ENCODE results near the gene MRPS33. TPM values are rescaled to one million over a fixed set of nuclear protein-coding genes. Genes with fewer than 3 reads are reported as not detected.
A peak's percentile ranks its signal among the peaks of the same experiment; 100 is the strongest.

The MRPS33 gene
- total and polyA plus RNA-seq, 2 of the 13 experiments (the other 11 are each of a cell fraction or from before 2014, with no cell fraction given): 50.9 to 91.0 TPM

DNA sequence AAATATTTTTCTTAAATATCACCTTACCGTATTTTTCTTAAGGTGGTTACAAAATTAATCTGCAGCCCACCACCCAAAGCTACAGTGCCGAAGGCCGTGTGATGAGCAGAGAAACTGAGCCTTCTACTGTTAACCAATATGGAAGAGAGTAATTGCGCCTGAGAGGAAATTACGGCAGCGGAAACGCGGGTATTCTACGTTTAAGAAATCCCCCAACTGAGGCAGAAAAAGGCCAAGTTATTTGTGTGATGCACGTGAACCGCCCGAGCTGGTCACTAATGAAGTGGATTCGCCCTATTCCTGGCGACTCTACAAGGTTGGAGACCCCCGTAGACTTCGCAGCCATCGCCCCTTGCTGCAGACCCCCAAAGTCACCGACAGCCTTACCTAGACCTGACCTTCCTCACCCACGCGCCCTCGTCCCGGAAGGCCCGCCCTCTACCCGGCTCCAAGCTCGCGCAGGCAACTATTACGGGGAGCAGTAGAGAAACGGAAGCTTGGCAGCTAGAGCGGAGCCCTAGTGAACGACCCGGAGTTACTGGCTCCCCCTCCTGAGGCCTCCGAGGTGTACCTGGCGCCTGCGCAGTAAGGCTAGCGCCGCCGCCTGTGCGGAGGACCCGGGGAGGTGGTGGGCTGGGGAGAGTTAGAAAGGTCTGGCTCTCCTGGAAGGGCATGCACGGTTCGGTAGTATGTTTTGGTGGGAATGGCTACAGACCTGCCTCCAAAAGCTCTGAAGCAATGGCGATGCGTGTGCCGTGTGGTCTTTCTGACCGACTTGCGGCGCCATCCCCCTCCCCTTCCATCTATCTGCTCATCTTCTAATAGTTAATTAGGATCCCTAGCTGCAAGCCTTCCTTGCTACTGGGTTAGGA lies at the start of gene MRPS33 (continued):
- TF ChIP-seq ZNF318 (CRISPR knock-in tag; IDR thresholded peaks at IDR 0.05) (no peak), RXRB (CRISPR knock-in tag; IDR thresholded peaks at IDR 0.05; ENCODE audit: borderline replicate concordance) (peak; percentile 47; the same call in 1 of the 2 replicates), MIER3 (CRISPR knock-in tag; IDR thresholded peaks at IDR 0.05; ENCODE audit: borderline replicate concordance) (peak; percentile 85), ZNF256 (CRISPR knock-in tag; conservative IDR thresholded peaks at IDR 0.05) (peak; percentile 72; the same call in 1 of the 2 replicates), ZNF724P (CRISPR knock-in tag; IDR thresholded peaks at IDR 0.05; ENCODE audit: borderline replicate concordance) (no peak), ZNF766 (CRISPR knock-in tag; IDR thresholded peaks at IDR 0.05; ENCODE audit: borderline replicate concordance) (peak; percentile 61; the same call in 1 of the 2 replicates), ZNF432 (CRISPR knock-in tag; IDR thresholded peaks at IDR 0.05; ENCODE audit: borderline replicate concordance) (no peak), TFDP1 (CRISPR knock-in tag; IDR thresholded peaks at IDR 0.05; ENCODE audit: borderline replicate concordance) (peak; percentile 24; the same call in 1 of the 2 replicates), BHLHE40 (IDR thresholded peaks at IDR 0.05; ENCODE audit: low read length) (peak; percentile 29; the same call in 1 of the 2 replicates), SP140L (CRISPR knock-in tag; IDR thresholded peaks at IDR 0.05; ENCODE audit: borderline replicate concordance) (peak; percentile 12; the same call in 1 of the 2 replicates), ZFP82 (CRISPR knock-in tag; IDR thresholded peaks at IDR 0.05; ENCODE audit: borderline replicate concordance) (peak; percentile 87), SIX1 (CRISPR knock-in tag; IDR thresholded peaks at IDR 0.05; ENCODE audit: borderline replicate concordance) (no peak), NFRKB (IDR thresholded peaks at IDR 0.05) (no peak), ZNF737 (CRISPR knock-in tag; IDR thresholded peaks at IDR 0.05; ENCODE audit: borderline replicate concordance) (no peak), STAG1 (CRISPR knock-in tag; IDR thresholded peaks at IDR 0.05) (peak; percentile 33), TCF7 (IDR thresholded peaks at IDR 0.05; ENCODE audit: low read depth) (no peak), MEIS1 (CRISPR knock-in tag; IDR thresholded peaks at IDR 0.05; ENCODE audit: borderline replicate concordance) (no peak; the same call in 1 of the 2 replicates), MZF1 (CRISPR knock-in tag; IDR thresholded peaks at IDR 0.05; ENCODE audit: borderline replicate concordance) (no peak), GPN1 (CRISPR knock-in tag; IDR thresholded peaks at IDR 0.05; ENCODE audit: borderline replicate concordance) (no peak), CCAR2 (optimal IDR thresholded peaks at IDR 0.05; ENCODE audit: low read depth, low read length) (no peak), FOXC1 (CRISPR knock-in tag; IDR thresholded peaks at IDR 0.05; ENCODE audit: borderline replicate concordance) (no peak; the same call in 1 of the 2 replicates)

All from HepG2 (cell line).